OCI-LY3 (cell line): ENCODE data around the gene SLC25A25.

Experiments
- CTCF ChIP-seq: fragments of 200-600, 300-600 bp; sonication (generic); IDR thresholded peaks from 2 replicates; pipeline ENCODE4 v1.5.1; 2014; ENCODE audit warnings: antibody characterized with exemption, low read length, low read depth
- EZH2phosphoT487 ChIP-seq: fragments of 200-600 bp; shearing (Covaris generic); IDR thresholded peaks from 2 replicates; pipeline ENCODE4 v1.6.1; 2018; ENCODE audit warnings: antibody characterized with exemption, mixed run types, low read depth

- no peak for TF ChIP-seq CTCF
- TF ChIP-seq EZH2phosphoT487, result no peak
These were observed 87.9 kb downstream of the SLC25A25 start for GRCh38 chr9:128155736-128156500.
